ENCODE results near the gene PTTG1IP.
A peak's percentile ranks its signal among the peaks of the same experiment; 100 is the strongest.
"Not testable (repeated sequence)": the region's sequence is repeated elsewhere in the genome, so short reads cannot be mapped to it uniquely, and the experiment has no call there.

Gene PTTG1IP, protein sequence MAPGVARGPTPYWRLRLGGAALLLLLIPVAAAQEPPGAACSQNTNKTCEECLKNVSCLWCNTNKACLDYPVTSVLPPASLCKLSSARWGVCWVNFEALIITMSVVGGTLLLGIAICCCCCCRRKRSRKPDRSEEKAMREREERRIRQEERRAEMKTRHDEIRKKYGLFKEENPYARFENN

GRCh38 chr21:44873356-44874239 is at the start of gene PTTG1IP:
Gene PTTG1IP, minus strand, starts transcription at chr21:44873690. Its CDS starts 74 bp downstream, at chr21:44873616.
- peak; percentile 93 to 94 for DNase-seq

DNA sequence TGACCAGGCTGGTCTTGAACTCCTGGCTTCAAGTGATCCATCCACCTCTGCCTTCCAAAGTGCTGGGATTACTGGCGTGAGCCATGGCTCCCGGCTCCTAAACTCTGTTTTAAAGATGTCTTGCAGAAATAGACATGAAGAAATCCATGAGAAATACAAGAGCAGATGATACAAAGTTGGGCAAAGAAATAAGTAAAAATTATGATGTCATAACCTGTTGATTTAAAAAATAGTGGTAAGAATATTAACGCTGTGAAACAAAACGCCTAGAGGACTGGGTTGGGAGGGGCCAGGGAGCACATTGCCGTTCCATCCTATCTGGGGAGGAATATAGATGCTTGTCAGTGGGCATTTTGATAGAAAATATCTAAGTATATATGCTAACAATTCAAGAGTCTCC is 48.4 kb upstream of the PTTG1IP start:
- DNase-seq = no peak

GRCh38 chr21:44920694-44921604 is 47.5 kb upstream of the PTTG1IP start, which contains the start of gene ITGB2:
Gene ITGB2, minus strand, starts transcription at chr21:44920899. Its CDS starts 10,117 bp downstream, at chr21:44910782.
- peak; percentile 72 to 75 for DNase-seq

DNA sequence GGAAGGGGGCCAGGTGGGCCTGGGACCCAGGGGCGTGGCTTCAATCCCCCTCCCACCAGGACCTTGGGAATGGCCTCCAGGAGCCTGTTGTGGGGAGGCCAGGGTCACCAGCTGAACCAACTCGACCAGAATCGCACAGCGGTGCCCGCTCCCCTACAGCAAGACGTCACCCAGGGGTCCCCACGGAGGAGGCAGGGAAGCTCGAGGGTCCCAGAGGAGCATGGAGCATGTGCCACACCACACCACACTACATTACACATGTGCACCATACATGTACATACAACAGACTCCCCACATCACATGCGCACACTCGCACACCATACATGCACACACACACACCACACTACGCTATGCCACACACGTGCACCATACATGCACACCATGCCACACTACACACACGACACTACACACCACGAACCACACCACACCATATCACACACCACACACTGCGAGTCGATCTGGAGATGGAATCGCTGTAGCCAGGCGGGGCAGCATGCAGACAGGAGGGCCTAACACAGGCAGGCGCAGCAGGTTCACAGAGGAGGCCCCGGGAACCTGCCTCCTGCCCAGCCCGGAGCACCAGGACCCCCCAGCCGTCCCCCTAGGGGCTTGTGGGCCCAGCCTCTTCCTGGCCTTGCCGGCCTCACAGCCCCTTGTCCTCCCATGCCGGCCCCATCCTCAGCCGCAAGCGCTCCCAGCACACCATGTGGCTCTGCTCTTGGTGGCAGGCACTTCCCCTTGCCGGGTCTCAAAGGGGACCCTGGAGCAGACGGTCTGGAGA is 46.6 kb upstream of the PTTG1IP start:
- DNase-seq = peak; percentile 14 to 35

DNA sequence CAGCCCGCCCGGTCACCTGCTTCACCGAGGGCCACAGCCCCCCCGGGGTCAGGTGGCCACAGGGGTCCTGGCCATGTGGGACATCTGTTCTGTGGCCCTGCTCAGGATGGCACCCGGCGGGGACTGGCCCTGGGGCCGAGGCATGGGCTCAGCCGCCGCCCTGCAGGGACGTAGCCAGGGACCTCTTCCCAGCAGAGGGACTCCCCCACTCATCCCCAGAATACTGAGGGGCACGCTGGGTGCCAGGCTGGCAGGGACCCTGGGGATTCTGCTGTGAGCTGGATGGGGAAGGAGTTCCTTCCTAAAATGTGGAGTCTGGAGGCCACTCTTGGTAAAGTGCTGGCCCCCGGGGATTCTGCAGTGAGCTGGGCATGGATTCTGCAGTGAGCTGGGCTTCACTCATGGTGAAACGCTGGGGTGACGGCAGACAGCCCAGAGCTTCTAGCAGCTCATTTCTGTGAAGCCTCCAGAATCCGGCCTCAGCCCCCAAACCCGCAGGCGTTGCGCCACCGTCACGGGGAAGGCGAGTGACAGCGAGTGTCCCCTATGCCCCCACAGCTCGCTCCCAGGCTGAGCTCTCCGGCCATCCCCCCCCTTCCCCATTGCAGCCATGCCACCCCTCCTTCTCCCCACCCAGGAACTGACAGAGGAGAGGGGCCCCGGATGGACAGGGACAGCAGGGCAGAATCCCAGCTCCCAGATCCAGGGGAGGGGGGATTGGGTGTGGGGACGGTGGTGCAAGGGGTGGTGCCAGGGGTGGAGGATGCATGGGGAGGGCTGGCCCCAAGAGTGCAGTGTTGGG is 45.8 kb upstream of the PTTG1IP start:
- DNase-seq = no peak

GRCh38 chr21:44918581-44919033 is 45.1 kb upstream of the PTTG1IP start:
- no peak for DNase-seq

GRCh38 chr21:44918107-44918470 is 44.6 kb upstream of the PTTG1IP start:
- no peak for DNase-seq

DNA sequence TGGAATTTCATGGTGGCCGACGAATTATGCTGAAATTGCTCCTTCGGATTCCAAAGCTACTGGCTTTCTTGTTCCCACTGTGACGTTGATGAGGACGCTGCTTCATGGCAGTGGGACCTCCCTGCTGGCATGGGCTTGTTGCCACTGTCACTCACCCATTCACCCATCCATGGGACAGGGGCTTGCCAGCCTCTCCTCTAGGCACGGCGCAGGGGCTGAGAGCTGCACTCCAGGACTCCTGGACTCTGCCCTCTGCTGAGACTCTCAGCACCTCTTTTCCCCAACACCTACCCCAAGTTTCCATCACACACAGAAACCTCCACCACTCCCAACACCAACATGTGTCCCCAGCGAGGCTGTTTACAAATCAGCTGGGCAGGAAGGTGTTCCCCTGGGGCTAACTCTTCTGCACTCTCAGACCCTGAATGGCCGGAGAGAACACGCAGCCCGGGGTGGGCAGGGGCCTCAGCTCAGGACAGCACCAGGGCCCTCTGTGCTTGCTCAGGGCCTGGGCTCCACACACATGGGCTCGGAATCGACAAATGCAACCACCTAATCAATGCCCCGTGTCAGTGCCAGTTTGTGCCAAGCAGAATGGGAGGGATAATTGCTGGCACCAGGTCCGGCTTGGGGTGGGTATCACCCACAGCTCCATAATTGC is 44.1 kb upstream of the PTTG1IP start:
- no peak for DNase-seq

- no peak for DNase-seq
These were observed 43.5 kb upstream of the PTTG1IP start for GRCh38 chr21:44916965-44917364.

DNA sequence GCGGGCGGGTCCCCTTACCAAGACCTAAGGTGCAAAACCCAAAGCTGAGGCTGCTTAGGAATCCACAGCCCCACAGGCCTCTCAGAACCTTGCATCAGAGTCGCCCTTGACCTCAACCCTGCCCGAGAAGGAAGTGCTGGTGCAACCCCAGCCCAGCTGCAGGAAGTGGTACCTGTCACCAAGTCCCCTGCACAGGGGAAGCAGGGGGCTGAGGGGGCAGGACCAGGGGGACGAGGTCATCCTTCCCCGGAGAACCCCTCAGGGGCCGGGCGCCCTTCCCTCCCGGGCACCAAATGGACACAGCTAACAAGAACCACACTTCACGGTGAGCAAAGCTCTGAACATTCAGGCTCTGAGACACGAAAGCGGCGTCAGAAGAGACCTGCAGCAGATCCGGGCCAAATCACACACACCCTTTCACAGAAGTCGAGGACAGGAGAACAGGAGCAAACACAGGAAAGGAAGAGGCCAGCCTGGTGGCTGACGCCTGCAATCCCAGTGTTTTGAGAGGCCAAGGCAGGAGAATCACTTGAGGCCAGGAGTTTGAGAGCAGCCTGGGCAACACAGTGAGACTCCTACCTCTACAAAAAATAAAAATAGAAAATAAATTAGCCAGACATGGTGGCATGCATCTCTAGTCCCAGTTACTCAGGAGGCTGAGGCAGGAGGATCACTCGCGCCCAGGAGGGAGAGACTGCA is 40.8 kb upstream of the PTTG1IP start:
- DNase-seq = peak; percentile 36 to 61

DNA sequence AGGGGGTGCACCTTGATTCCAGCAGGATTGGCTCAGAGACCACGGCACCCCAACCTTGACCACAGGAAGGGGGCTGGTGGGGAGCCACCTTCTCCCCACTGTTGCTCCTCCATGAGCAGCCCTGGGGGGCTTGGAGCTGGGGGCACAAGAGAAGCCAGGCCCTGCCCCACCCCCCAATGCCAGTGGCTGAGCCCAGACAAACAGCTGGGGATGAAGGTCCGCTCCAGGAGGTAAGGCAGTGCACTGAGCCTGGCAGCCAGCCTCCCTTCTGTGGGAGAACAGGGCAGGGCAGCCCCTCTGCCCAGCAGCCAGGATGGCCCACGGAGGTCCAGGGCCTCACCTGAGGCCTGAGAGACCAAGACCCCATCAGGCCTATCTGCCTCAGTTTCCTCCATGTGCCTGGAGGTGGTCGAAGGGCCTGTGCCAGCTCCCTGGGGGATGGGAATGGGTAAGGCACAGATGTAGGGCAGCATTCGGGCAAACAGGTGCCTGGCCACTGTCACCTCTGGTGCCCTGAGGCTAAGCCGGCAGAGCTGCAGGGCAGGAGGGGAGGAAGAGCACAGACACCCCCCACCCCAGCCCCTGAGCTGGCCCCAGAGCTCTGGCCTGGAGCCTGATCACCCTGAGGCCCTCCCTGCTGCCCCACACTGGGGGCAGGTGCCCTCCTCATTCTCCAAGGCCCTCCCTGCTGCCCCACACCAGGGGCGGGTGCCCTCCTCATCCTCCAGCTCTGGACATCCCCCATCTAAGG is 40.1 kb upstream of the PTTG1IP start:
- no peak for DNase-seq

DNA sequence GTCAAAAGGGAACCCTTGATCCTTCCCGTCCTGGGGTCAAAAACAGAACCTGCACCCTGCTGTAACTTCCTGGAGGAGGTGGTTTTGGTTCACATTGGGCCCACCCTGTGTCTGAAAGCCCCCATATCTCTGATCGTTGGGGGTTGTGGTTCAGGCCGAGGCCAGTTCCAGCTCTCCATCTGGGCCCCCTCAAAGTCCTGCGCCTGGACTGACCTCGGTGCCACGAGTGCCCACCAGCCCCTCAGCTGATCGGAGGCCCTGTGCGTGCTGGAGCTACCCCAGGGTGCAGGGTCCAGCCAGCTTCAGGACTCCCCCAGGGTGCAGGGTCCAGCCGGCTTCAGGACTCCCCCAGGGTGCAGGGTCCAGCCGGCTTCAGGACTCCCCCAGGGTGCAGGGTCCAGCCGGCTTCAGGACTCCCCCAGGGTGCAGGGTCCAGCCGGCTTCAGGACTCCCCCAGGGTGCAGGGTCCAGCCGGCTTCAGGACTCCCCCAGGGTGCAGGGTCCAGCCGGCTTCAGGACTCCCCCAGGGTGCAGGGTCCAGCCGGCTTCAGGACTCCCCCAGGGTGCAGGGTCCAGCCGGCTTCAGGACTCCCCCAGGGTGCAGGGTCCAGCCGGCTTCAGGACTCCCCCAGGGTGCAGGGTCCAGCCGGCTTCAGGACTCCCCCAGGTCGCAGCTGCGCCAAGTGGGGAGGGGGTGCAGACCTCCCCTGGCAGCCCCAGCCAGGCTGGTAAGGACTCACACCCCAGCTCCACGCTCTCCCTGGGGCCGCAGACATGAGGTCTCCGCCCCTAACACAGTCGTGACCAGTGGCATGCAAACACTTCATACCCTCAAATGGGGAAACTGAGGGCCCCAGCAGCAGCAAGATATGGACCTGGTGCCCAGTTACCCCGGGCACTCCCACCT is 39.3 kb upstream of the PTTG1IP start:
- DNase-seq = not testable (repeated sequence)

DNA sequence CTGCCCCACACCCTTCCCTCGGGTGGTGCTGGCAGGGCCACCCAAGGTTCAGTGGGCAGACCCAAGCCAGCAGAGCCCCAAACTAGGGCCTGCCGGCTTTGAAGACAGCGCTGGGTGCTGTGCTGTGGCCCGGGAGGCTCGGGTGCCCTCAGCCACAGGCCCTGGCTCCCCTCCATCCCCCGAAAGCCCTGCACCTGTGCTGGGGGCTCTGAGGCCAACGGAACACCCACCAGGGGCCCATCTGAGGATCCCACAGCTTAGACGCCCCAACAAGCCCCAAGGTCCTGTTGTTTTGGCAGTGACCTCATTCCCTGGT is 38.6 kb upstream of the PTTG1IP start:
- DNase-seq = no peak

DNA sequence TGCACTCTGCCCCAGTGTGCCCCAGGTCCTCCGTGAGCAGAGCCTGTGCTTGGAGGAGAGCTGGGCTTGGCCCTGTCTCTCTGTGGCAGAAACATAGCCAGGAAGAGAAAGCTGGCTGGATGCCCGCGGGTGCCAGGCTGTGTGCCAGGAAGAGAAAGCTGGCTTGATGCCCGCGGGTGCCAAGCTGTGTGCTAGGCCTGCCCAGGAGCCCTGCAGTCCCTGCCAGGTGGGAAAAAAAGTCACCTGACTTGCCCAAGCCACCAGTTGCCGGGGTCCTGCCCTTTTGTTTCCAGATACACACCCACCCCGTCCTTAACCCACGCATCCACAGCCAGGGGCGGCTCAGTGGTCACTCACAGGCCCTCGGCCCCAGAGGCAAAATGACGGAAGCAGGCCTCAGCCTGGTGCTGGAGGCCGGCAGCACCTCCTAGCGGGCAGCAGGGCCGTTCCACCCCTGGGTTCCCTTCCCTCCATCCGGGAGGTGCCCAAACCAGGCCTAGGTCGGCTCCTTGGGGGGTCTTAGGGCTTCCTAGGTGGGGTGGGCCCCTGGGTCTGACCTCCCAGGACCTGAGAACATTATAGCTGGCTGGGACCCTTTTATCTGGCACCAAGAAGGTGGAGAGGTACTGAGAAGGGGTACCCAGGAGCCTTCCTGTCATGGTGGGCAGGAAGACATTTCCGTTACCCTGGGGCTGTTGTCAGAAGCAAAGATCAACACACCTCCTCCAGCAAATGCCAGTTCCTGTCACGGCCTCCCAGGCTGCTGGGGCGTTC is 38.1 kb upstream of the PTTG1IP start:
- no peak for DNase-seq

- DNase-seq = no peak
These were observed 37.5 kb upstream of the PTTG1IP start for GRCh38 chr21:44911068-44911383.

DNA sequence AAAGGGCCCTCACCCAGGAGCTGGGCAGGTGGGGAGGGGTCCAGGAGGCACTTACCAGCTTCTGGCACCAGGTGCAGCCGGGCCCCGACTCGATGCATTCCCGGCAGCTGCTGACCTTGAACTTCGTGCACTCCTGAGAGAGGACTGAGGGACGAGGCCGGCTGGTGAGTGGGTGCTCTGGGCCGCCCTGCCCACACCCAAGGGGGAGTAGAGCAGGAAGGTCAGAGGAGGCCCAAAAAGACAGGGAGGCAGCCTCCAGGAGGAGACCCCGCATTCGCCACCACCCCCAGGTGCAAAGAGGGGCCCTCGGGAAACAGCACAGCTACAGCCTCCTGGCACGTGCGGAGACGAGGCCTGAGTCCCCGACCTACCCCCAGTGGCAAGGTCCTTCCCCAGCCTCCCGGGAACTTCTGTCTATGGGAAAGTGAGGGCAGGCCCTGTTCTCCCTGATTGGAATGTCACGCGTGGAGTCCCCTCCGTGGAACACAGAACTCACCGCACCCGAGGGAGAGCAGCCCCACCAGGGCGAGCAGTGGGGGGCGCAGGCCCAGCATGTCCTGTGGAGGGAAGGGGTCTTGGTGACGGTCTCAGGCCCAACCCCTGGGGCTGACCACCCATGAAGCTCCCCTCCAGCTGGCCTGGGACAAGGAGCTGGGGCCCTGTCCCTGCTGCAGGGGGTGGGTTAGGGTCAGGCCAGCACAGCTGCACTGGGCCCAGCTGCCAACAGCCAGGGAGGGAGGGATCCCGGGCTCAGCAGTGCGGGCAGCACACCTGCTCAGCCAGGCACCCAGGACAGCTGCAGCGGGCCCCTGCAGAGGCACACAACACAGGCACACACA is 37.0 kb upstream of the PTTG1IP start:
- no peak for DNase-seq

DNA sequence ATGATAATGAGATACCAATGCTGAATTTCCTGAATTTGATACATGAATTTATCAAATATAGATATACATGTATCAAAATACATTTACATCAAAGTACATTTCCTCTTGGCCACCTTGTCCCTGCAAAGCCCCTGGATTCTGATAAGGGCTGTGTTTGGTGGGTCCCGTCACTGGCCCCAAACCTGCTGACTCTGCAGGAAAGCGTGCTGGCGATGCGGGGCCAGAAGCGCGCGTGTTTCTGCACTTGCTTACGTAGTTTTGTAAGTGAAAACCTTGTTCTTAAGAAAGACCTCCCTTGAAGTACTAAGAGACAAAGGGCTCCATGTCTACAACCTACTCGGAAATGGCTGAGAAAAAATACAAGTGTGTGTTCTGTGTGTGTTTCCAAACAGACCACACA is 36.2 kb upstream of the PTTG1IP start:
- DNase-seq = no peak

Data from Kasumi-1 (cell line).